Sciatic nerve (tissue), 2 donors: ENCODE data around the gene ULBP2. TPM values are rescaled to one million over a fixed set of nuclear protein-coding genes. Genes with fewer than 3 reads are reported as not detected.
"Not testable (repeated sequence)": the region's sequence is repeated elsewhere in the genome, so short reads cannot be mapped to it uniquely, and the experiment has no call there.

ENCODE experiments used
- ATAC-seq: fragments of 200-7000 bp; cut with Tn5 transposase; one replicate; pipeline ENCODE4 v1.9.1; 2020; ENCODE audit warnings: mild to moderate bottlenecking, moderate library complexity
- DNase-seq: peaks from one replicate; pipeline ENCODE4 v3.0.0-alpha.2; 2020; ENCODE audit warnings: low spot score
- intact Hi-C: fragments of 100-400 bp; cut with DNase I; formaldehyde crosslinking; loops from one replicate; pipeline ENCODE4 v1.14.2; 2022
- total RNA-seq: library from RNA; stranded (reverse); fragmentation: NEBNext Ultra II Directional; extraction: Animal tissue kit (Norgen Biotek cat#: 25700); gene quantifications from one replicate; pipeline ENCODE4 v1.2.1, GENCODE V29; 2021
- donor health status: DM: no; HTN: no; CAD: no.
- donor health status: DM: no; HTN: no; CAD: no.

Gene ULBP2
- total RNA-seq, 1 donor from 2014 or later, result 0.27 TPM

DNA sequence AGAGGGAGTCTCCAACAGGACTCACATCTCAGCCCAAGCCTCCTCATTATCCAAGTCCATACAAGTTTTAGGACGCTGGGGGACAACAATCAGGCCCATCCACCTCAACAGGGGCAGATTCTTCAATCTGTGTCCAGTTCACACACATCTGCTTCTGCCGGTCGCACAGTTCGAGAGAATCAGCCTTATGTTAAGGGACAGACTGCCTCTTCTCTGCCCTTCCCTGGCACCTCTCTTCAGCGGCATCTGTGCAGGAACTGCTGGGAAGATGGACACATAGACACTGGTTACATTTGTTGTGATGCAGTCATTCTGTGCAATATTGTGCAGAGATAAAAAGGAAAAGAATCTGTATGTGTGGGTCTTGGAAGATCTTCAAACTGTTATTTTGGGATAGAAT is 43.0 kb downstream of the ULBP2 start:
- DNase-seq (no peak), ATAC-seq (no peak)
- intact Hi-C loops, result no loop called here

DNA sequence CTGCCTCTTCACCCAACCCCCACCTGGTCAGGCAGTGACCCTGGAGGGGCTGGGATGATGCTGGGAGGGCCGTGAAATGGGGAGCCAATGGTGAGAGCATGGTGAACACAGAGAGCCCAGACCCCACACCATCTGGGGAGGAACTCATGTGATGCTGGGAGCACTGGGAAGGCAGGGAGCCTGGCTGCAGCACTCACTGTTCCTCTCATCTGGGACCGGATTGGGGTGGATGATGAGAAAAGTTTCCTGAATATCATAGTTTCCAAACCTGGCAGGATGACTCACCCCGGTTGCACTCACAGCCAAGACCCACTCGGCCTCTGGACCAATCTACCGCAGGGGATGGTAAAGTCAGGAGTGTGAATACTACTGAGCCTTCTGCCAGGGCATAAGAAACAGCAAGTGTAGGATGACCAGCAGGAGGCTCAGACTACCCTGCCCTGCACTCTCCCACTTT is 43.7 kb downstream of the ULBP2 start:
- ATAC-seq (no peak), DNase-seq (no peak)
- intact Hi-C loops, result no loop called here

DNA sequence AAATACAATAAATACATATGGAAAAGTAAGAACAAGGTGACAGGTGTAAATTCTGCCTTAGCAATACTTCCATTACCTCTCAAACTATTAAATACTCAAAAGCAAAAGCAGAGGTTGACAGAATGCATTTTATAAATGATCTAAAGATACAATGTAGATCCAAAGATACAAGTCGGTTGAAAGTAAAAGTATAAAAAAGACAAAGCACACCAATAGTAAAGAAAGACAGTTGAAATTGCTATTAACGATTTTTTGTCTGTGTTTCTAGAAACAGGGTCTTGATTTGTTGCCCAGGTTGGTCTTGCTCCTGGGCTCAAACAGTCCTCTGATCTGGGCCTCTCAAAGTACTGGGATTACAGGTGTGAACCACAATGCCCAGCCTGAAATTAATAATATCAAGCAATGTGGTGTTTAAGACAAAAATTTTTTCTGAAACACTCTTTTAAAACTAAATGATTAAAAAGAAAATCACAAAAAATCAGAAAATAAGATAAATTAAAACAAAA is 45.8 kb downstream of the ULBP2 start:
- intact Hi-C loops, result no loop called here
- ATAC-seq, result no peak
- no peak for DNase-seq

DNA sequence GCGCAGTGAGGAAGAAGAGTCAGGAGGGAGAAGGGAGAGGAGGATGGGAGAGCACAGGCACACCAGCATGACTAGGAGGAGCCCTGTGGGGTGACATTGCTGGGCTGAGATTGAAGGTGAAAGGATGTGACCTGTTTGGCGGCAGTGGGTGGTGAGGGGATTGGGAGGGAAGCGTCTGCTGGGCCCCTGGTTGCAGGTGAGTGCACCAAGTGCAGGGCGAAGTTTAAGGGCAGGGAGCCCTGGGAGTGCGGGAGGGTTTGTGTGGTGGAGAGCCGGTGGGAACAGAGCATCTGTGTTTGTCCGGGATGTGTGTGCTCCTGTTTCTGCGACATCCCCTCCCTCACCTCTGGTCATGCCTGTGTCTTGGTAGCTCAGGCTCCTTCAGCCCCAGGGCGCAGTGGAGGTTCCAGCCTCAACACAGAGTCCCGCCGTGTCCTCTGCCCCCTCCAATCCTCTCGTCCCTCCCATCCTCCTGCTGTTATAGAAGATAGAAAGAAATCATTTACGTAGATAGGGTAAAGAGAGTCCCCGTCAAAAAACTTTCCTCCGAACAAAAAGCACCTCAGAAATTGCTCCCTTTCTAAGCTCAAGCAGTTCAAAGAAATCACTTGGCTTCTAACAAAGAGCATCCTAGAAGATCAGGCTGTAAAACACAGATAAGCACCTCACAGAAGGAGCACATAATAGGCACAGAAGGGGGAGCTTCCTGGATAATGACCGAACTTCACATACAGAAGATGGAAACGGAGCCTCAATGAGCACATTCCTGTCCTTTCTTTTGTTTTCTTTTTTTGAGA is 46.9 kb downstream of the ULBP2 start:
- DNase-seq (no peak), ATAC-seq (peak; percentile 15)
- intact Hi-C loops, result no loop called here

DNA sequence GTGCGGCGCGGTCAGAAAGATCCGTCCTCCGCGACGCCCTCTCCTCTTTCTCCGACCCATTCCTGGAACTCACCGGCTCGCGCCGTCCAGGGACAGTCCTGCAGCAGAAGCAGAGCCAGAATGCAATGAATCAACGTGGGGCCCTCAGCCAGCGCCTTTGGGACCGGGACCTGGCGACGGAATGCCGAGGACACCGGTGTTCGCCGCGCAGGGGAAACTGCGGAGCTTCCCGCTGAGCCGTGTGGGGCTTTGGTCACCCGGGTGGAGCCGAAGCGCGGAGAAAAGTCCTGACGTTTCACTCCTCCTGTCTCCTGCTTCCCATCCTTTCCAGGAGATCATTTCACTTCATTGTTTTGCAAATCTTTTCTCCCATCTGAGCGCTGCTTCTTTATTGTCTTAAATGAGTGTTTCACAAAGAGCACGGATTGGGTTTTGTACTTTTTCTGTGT is 48.4 kb downstream of the ULBP2 start:
- intact Hi-C loops, result no loop called here
- DNase-seq, result no peak
- ATAC-seq, result no peak

DNA sequence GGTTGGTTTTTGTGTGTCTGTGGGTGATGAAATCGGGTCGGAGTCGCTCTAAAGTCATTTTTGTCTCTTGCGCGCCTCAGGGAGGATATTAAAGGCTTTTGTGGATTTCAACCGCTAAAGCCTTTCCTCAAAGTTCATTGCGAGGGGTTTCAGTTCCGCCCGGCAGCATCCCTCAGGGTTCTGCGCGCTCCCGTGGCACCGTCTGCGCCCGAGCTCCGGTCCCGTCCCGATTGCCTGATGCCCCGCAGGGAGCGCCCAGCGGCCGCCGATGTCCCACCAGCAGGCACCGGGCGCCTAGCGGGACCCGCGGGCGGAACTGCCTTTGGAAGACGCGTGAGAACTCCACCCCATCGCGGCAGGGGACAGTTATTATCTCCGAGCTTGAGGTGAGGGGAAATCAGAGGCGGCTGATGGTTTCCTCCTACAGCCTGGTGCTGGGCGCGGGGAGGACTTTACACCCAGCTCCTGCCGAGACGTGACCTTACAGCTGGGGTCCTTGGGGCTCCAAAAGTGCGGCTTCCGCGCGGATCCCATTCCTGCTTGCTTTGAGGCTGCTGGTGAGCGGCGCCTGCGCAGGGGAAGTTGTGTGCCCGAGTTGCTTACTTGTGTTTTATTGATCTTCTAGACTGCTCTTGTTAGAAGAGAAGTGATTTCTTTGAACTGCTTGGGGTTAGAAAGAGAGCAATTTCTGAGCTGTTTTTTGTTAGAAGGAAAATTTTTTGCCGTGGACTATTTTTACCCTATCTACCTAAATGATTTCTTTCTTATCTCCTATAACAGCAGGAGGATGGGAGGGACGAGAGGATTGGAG is 49.1 kb downstream of the ULBP2 start:
- DNase-seq, result no peak
- intact Hi-C loops, result no loop called here
- peak; percentile 24 for ATAC-seq

DNA sequence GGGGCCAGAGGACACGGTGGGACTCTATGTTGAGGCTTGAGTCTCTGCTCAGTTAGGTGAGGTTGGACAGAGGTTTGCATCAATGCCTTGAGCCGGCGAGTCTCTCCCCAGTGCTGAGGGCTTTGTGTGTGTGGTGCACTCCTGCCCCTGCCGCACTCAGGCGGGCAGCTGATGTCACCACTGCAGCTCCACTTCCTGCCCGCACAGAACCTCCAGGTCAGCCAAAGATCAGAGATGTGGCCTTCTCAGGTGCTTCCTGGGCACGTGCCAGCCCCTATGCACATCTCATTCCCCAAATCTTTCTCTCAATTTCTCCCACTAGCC is 49.6 kb downstream of the ULBP2 start:
- ATAC-seq, intact Hi-C loops, DNase-seq: not testable (repeated sequence)

DNA sequence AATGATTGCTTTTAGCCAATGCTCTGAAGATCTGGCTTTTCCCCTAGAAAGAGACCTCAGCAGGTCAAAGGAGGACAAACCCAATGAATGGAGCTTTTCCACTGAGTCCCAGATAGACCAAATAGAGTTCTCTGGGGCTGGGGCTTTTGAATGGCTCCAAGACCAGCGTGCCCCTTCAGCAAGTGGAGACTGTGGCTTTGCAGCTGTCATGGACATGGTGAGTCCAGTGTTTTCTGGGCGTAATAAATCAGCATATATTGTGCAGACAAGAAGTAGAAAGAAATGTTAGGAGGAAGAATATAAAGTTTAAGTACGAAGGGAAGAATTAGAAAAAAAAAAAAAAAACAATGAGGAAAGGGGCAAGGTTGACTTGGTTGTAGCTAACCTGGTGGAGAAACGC is 50.0 kb downstream of the ULBP2 start:
- DNase-seq (no peak), ATAC-seq (no peak)
- intact Hi-C loops, result no loop called here

DNA sequence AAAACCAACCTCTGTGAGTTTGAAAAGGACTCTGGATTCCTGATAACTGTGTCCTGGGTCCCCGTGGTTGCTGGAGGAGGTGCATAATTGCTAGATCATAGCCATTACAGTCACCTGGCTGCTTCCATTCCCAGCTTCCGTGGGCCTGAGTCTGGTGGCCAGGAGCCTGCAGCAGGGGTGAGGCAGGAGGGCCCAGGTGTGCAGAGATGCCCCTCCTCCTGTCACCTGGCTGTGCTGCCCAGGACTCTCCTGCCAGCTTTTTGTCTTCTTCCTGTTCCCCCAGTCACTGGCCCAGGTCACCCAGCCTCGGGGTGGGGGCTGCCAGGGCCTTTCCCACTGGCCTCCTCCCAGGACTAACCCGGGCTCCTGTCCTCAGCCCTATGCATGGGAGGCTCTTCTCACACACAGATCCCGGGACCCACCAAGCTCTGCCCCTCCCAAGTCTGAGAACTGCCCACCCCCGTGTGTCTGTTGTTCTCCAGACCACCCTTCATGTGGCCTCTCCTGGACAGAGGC is 53.5 kb downstream of the ULBP2 start:
- ATAC-seq (peak; percentile 18), DNase-seq (no peak)
- intact Hi-C loops, result no loop called here

DNA sequence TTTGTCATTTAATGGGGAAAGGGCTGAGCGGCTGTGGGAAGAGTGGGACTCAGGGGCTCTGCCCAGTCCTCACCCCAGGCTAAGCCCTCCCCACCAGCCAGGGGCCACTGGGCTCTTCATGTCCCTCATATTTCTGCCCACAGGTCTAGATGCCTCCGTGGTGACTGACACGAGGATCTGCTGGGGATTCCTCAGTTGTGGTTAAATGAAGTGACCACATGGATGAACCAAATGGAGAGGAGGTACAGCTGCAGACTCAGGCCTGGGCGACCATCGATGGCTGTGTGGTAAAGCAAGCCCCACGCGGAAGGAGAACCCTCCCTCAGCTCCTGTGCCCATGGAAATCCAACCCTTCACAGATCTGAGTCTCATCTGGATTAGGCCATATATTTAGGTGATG is 54.2 kb downstream of the ULBP2 start:
- DNase-seq, result no peak
- ATAC-seq, result no peak
- intact Hi-C loops, result no loop called here

Other genes with a start within 250 kb of the ULBP2 start
- gene LATS1, start 223.9 kb upstream of the ULBP2 start, total RNA-seq, result 41.5 TPM
- 28.4 TPM for gene NUP43, start 195.5 kb upstream of the ULBP2 start, total RNA-seq
- 97.7 TPM for gene PCMT1, start 192.3 kb upstream of the ULBP2 start, total RNA-seq
- gene LRP11, start 77.7 kb upstream of the ULBP2 start, total RNA-seq, result 34.0 TPM
- gene RAET1E, start 43.9 kb upstream of the ULBP2 start, total RNA-seq, result 0.80 TPM
- 0.53 TPM for gene RAET1G, start 18.9 kb upstream of the ULBP2 start, total RNA-seq
- not detected for gene ULBP1, start 21.9 kb downstream of the ULBP2 start, total RNA-seq
- gene RAET1L, start 83.5 kb downstream of the ULBP2 start, total RNA-seq, result not detected
- 2.9 TPM for gene ULBP3, start 127.1 kb downstream of the ULBP2 start, total RNA-seq
- gene PPP1R14C, start 201.0 kb downstream of the ULBP2 start, total RNA-seq, result 0.27 TPM